NCI-H1048 (cell line): Measurements from ENCODE around the gene RGS2.

ENCODE experiments used
- DNase-seq: peaks from one replicate; lab custom pipeline; 2025; lab: John Stamatoyannopoulos, UW

RGS2 gene

GRCh38 chr1:192795916-192796618 is 12.8 kb upstream of the RGS2 start:
- DNase-seq, result no peak

- no peak for DNase-seq
Measured at GRCh38 chr1:192797143-192797542, 11.7 kb upstream of the RGS2 start.

- DNase-seq, result no peak
Measured at GRCh38 chr1:192797891-192798290, 10.9 kb upstream of the RGS2 start.

- DNase-seq, result no peak
Measured at GRCh38 chr1:192801451-192801850, 7.4 kb upstream of the RGS2 start.

DNA sequence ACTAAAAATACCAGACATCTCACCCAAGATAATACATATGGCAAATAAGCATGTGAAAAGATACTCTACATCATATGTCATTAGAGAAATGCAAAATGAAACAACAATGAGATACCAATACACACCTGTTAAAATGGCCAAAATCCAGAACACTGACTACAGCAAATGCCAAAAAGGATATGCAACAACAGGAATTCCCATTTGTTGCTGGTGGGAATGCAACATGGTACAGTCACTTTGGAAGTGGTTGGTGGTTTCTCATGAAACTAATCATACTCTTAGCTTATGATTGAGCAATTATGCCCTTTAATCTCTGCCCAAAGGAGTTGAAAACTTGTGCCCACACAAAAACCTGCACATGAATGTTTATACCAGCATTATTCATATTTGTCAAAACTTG is 6.4 kb upstream of the RGS2 start:
- DNase-seq, result no peak

DNA sequence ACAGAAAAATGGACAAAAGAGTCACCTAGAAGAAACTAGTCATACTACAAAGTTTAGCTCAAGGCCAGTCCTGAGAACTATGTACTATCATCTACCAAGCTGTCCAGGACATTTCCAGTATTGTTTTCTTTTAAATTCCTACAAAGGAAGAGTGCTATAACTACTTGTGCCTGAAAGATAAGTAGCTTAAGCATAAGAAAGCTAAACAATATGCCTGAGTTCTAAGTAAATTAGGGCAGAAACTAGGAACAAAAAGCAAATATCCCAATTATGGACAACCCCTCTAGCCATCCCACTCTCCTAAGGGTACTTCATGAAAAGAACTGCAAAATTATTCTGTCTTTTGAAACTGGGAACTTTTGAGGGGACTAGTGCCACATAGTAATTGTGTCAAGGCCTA is 5.3 kb upstream of the RGS2 start:
- DNase-seq, result no peak

DNA sequence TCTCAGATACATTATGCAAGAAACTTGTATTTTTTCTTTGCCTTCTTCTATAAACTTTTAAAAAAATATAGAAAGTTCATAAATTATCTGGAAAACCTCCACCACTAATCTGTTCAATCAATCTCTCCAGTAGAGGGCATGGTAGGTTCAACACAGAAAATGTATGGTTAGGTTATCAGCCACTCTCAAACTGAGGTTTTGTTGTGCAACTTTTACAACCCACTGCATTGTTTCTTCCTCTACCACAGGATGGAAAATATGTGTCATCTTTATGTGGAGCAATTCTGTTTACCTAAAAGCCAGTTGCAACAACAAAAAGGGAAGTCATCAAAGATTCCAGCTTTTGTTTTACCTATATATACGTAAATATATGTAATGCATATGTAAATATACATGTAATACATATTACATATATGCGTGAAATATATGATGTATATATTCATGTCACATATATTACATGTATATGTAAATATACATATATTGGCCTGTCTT is 3.0 kb upstream of the RGS2 start:
- DNase-seq, result peak; percentile 62

DNA sequence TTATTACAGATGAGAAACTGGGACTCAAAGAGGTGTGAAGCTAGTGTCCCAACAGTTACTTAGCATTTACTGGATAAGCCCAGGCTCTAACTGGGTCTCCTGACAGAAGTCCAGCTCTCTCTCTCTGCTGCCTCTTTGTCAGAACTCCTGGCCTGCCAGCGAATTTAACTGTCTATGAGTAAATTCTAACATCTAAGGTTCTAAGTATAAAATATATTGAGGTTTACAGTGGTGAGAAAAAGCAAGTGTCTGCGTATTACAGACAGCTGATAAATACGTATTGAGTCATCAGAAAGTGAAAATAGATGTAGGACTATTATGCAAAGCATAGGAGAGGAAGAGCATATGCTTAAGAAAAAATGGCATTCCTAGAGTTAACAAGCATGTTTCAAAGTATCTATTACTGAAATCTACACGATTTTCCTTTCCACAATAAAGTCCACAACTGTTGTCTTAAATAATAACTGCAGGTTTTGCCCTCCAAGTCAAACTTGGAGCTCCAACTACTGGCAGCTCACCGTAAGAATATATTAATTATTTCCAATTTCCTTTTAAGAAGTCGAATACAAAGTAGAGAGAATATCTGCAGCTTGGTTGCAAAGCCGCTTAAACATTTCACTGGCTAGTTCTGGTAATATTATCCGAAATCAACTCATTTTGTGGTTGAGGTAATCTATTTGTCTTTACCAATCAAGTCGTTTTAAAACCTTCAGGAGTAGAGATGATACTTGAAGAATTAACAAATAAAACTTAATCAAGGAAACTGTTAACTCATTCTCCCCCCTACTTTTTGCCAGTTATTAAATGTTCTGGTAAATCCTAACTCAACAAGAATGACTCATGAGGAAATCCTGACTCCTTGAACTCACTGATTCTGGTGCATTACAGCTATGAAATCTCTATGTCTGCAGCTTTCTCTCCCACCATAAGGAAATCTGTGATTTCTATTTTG is 1.4 kb upstream of the RGS2 start:
- peak; percentile 47 for DNase-seq

- DNase-seq, result no peak
Measured at GRCh38 chr1:192808163-192808517, 699 bp upstream of the RGS2 start.

GRCh38 chr1:192809307-192810252 is 741 bp downstream of the RGS2 start:
- no peak for DNase-seq

- no peak for DNase-seq
Measured at GRCh38 chr1:192810253-192810880, 1.5 kb downstream of the RGS2 start.

- DNase-seq, result no peak
Measured at GRCh38 chr1:192811006-192811405, 2.2 kb downstream of the RGS2 start.

DNA sequence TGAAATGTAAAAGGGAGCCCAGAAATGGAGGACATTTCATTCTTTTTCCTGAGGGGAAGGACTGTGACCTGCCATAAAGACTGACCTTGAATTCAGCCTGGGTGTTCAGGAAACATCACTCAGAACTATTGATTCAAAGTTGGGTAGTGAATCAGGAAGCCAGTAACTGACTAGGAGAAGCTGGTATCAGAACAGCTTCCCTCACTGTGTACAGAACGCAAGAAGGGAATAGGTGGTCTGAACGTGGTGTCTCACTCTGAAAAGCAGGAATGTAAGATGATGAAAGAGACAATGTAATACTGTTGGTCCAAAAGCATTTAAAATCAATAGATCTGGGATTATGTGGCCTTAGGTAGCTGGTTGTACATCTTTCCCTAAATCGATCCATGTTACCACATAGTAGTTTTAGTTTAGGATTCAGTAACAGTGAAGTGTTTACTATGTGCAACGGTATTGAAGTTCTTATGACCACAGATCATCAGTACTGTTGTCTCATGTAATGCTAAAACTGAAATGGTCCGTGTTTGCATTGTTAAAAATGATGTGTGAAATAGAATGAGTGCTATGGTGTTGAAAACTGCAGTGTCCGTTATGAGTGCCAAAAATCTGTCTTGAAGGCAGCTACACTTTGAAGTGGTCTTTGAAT is 2.9 kb downstream of the RGS2 start:
- DNase-seq, result no peak

GRCh38 chr1:192812420-192813209 is 3.8 kb downstream of the RGS2 start:
- DNase-seq, result no peak

DNA sequence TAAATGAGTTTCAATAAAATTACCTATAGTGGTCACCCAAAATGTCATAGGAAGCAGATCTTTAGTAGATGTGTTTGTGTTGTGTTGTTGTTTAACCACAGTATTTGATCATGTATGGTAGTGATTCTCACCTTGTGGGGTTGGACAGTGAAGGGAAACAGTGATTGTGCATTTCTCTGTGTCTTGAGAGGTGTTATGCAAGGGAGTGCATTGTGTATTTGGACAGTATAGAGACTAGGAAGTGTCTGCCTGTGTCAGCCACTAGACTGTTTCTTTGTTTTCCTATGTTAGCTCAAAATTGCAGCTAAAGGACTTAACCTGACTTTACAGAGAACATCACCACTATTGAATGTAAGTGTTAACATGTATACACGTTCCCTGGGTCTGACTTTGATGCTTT is 6.0 kb downstream of the RGS2 start:
- DNase-seq, result no peak

GRCh38 chr1:192817246-192817645 is 8.4 kb downstream of the RGS2 start:
- DNase-seq, result no peak

- no peak for DNase-seq
Measured at GRCh38 chr1:192821296-192821695, 12.5 kb downstream of the RGS2 start.

- DNase-seq, result no peak
Measured at GRCh38 chr1:192824511-192824910, 15.7 kb downstream of the RGS2 start.

DNA sequence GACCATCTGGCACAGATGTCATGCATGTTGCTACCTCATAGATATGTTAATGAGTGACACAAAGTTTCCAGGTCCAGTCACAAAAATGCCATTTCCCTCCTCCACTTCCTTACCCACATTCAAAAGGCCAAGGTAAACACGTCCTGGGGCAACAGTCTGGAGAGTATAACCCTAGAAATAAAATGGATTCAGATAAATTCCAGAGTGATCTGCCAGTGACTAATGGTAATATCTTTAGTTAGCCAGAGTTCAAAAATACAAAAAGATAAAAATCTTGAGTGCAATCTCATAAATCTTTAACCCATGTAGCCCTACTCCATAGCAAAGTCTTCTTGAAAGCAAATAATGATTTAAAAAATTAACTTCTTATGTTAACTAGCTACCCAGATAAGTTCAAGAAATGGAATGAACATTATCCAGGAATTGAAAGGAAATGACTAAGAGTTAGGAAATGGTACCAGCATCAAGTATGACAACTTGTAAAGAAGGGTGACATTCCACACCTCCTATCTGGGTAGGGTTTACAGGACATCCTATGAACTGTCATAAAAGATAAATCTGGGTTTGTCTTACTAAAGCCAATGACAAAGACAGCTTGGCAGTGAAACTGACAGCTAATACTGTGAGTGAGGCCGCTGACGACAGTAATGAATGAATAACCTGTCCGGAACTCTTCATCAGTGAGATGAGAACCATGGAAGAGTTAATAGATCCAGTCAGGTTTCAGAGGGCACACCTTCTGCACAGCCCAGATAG is 18.1 kb downstream of the RGS2 start:
- DNase-seq, result no peak
